ENCODE results near the gene HCN1. TPM values are rescaled to one million over a fixed set of nuclear protein-coding genes. Genes with fewer than 3 reads are reported as not detected.
A peak's percentile ranks its signal among the peaks of the same experiment; 100 is the strongest.

The HCN1 gene
- total and polyA plus RNA-seq, 2 donors from 2014 or later: not detected

DNA sequence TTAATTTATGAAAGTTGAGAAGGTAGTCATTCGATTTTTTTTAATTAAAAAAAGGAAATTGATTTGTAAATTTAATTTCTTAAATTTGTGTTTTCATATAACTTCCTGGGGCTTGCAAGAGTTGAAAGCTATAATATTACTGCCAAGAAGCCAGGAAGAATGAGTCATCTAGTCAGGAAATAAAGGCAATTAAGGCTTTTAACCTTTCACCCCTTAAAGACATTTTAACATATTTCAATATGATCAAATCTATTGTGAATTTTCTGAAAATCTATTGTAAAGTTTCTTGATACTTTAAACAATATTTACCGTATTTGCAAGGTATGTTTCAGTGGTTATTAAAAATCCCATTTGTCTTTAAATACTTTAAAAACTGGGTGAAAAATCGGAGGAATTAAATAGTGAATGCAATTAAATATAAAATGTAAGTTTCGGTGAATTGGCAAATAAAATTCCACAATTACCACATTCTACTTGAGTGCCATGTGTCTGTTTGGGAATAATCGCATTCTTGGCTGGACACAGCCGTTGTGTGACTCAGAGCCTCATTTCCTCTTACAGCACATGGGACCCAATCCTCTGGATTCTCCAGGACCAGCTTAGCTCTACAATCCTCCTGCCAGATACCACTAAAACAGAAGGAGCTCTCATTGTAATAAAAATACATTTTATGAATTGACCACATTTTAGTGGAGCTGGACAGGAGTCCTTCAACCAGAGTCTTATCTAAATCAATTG, 310.7 kb downstream of the HCN1 start:
- no peak for FAIRE-seq
- H3K4me1 ChIP-seq (ENCODE audit: control insufficient read depth in 2 of 3, insufficient read depth in 2 of 3, low read depth in 1 of 3, low read length in 3 of 3): no peaks in the 10 kb centered on the region
- H3K9ac ChIP-seq (ENCODE audit: low read length in 3 of 3): no peak overlapping the region
- intact Hi-C loops (cut with DNase I): no loop called here
- no peak for TF ChIP-seq CTCF (IDR thresholded peaks at IDR 0.05; ENCODE audit: borderline replicate concordance, extremely low read depth, insufficient read depth)
- no peaks in the 10 kb centered on the region for H3K36me3 ChIP-seq (ENCODE audit: control insufficient read depth in 2 of 3, insufficient read depth in 3 of 3, low read length in 3 of 3)
- H3K4me3 ChIP-seq (ENCODE audit: low read length in 3 of 3): no peak overlapping the region
- no peak overlapping the region for H3K27ac ChIP-seq (ENCODE audit: low read depth in 2 of 2, low read length in 2 of 2)
- DNase-seq: peak in 1 of 5 donors; percentile 1
- no peaks in the 10 kb centered on the region for H3K27me3 ChIP-seq (ENCODE audit: control insufficient read depth, insufficient read depth, low read length)
- no peaks in the 10 kb centered on the region for H3K9me3 ChIP-seq (ENCODE audit: control insufficient read depth in 2 of 3, insufficient read depth in 1 of 3, low read length in 3 of 3)

- no peak for FAIRE-seq
- TF ChIP-seq CTCF (IDR thresholded peaks at IDR 0.05; ENCODE audit: borderline replicate concordance, extremely low read depth, insufficient read depth): no peak
- Histone ChIP-seq H3K9me3 (ENCODE audit: control insufficient read depth in 2 of 3, insufficient read depth in 1 of 3, low read length in 3 of 3) (no peaks in the 10 kb centered on the region), H3K27me3 (ENCODE audit: control insufficient read depth, insufficient read depth, low read length) (no peaks in the 10 kb centered on the region), H3K4me1 (ENCODE audit: control insufficient read depth in 2 of 3, insufficient read depth in 2 of 3, low read depth in 1 of 3, low read length in 3 of 3) (no peaks in the 10 kb centered on the region), H3K27ac (ENCODE audit: low read depth in 2 of 2, low read length in 2 of 2) (no peak overlapping the region), H3K36me3 (ENCODE audit: control insufficient read depth in 2 of 3, insufficient read depth in 3 of 3, low read length in 3 of 3) (no peaks in the 10 kb centered on the region), H3K9ac (ENCODE audit: low read length in 3 of 3) (no peak overlapping the region), H3K4me3 (ENCODE audit: low read length in 3 of 3) (no peak overlapping the region)
- intact Hi-C loops (cut with DNase I): no loop called here
- no peak for DNase-seq
Measured at GRCh38 chr5:45383985-45384384, 312.2 kb downstream of the HCN1 start.

- H3K4me3 ChIP-seq (ENCODE audit: low read length in 3 of 3): no peak overlapping the region
- no peak for FAIRE-seq
- intact Hi-C loops (cut with DNase I): no loop called here
- DNase-seq: no peak
- no peaks in the 10 kb centered on the region for H3K36me3 ChIP-seq (ENCODE audit: control insufficient read depth in 2 of 3, insufficient read depth in 3 of 3, low read length in 3 of 3)
- no peak overlapping the region for H3K9ac ChIP-seq (ENCODE audit: low read length in 3 of 3)
- no peaks in the 10 kb centered on the region for H3K9me3 ChIP-seq (ENCODE audit: control insufficient read depth in 2 of 3, insufficient read depth in 1 of 3, low read length in 3 of 3)
- H3K4me1 ChIP-seq (ENCODE audit: control insufficient read depth in 2 of 3, insufficient read depth in 2 of 3, low read depth in 1 of 3, low read length in 3 of 3): no peaks in the 10 kb centered on the region
- TF ChIP-seq CTCF (IDR thresholded peaks at IDR 0.05; ENCODE audit: borderline replicate concordance, extremely low read depth, insufficient read depth): no peak
- H3K27ac ChIP-seq (ENCODE audit: low read depth in 2 of 2, low read length in 2 of 2): no peak overlapping the region
- no peaks in the 10 kb centered on the region for H3K27me3 ChIP-seq (ENCODE audit: control insufficient read depth, insufficient read depth, low read length)
Measured at GRCh38 chr5:45382583-45382982, 313.6 kb downstream of the HCN1 start.

GRCh38 chr5:45376417-45376816, 319.8 kb downstream of the HCN1 start:
- H3K27me3 ChIP-seq (ENCODE audit: control insufficient read depth, insufficient read depth, low read length): no peaks in the 10 kb centered on the region
- no peak overlapping the region for H3K4me3 ChIP-seq (ENCODE audit: low read length in 3 of 3)
- H3K27ac ChIP-seq (ENCODE audit: low read depth in 2 of 2, low read length in 2 of 2): no peak overlapping the region
- H3K4me1 ChIP-seq (ENCODE audit: control insufficient read depth in 2 of 3, insufficient read depth in 2 of 3, low read depth in 1 of 3, low read length in 3 of 3): no peaks in the 10 kb centered on the region
- no peak overlapping the region for H3K9ac ChIP-seq (ENCODE audit: low read length in 3 of 3)
- intact Hi-C loops (cut with DNase I): no loop called here
- no peaks in the 10 kb centered on the region for H3K36me3 ChIP-seq (ENCODE audit: control insufficient read depth in 2 of 3, insufficient read depth in 3 of 3, low read length in 3 of 3)
- TF ChIP-seq CTCF (IDR thresholded peaks at IDR 0.05; ENCODE audit: borderline replicate concordance, extremely low read depth, insufficient read depth): no peak
- DNase-seq: no peak
- no peaks in the 10 kb centered on the region for H3K9me3 ChIP-seq (ENCODE audit: control insufficient read depth in 2 of 3, insufficient read depth in 1 of 3, low read length in 3 of 3)
- no peak for FAIRE-seq
